Lung (tissue), 12 donors: ENCODE results near the gene FHDC1. TPM values are rescaled to one million over a fixed set of nuclear protein-coding genes. Genes with fewer than 3 reads are reported as not detected.

ENCODE experiments used
- ATAC-seq: fragments of 200-7000 bp; cut with Tn5 transposase; one replicate; pipeline ENCODE4 v1.9.1; 2020; ENCODE audit warnings: moderate number of reproducible peaks; ENCODE audit not compliant: insufficient read depth, low FRiP score
- DNase-seq, 3 donors: peaks; one replicate each; pipeline ENCODE4 v3.0.0-alpha.2; 2013 to 2017
- H3K27ac ChIP-seq, 2 donors: one replicate each; pipeline ENCODE4 v1.5.1; 2013; ENCODE audit warnings: mild to moderate bottlenecking in 2 of 2, moderate library complexity in 2 of 2, control low read depth in 1 of 2, inconsistent platforms in 1 of 2, low read depth in 1 of 2, low read length in 1 of 2
- H3K27me3 ChIP-seq, 3 donors: one replicate each; pipeline ENCODE4 v1.5.1; 2013; ENCODE audit warnings: low read length in 2 of 3; ENCODE audit not compliant: control insufficient read depth in 3 of 3, insufficient read depth in 3 of 3
- H3K36me3 ChIP-seq, 4 donors: one replicate each; pipeline ENCODE4 v1.5.1; 2013; ENCODE audit warnings: low read length in 4 of 4, mild to moderate bottlenecking in 1 of 4, moderate library complexity in 1 of 4; ENCODE audit not compliant: control insufficient read depth in 4 of 4, insufficient read depth in 4 of 4
- H3K4me1 ChIP-seq, 5 donors: one replicate each; pipeline ENCODE4 v1.5.1; 2013; ENCODE audit warnings: low read length in 5 of 5, mild to moderate bottlenecking in 2 of 5, moderate library complexity in 1 of 5; ENCODE audit not compliant: control insufficient read depth in 5 of 5, insufficient read depth in 5 of 5
- H3K4me3 ChIP-seq: one replicate; pipeline ENCODE4 v1.5.1; 2013; ENCODE audit warnings: mild to moderate bottlenecking, control low read depth, moderate library complexity
- H3K9ac ChIP-seq, 2 donors: one replicate each; pipeline ENCODE4 v1.5.1; 2013; ENCODE audit warnings: low read length in 2 of 2, control low read depth in 1 of 2; ENCODE audit not compliant: insufficient read depth in 1 of 2
- H3K9me3 ChIP-seq, 4 donors: one replicate each; pipeline ENCODE4 v1.5.1; 2013; ENCODE audit warnings: low read length in 3 of 4, mild to moderate bottlenecking in 1 of 4, moderate library complexity in 1 of 4; ENCODE audit not compliant: control insufficient read depth in 4 of 4, insufficient read depth in 3 of 4
- CTCF ChIP-seq: IDR thresholded peaks from 2 replicates; pipeline ENCODE4 v1.5.1; 2012; ENCODE audit warnings: mild to moderate bottlenecking; ENCODE audit errors: control extremely low read depth, extremely low read depth
- WGBS, 2 donors: extraction: QIAGEN DNeasy Blood & Tissue Kit; methylation state at CpG; one replicate each; pipeline ENCODE4 v1.1.7; 2013; 5-methylcytosine and 5-hydroxymethylcytosine counted together
- polyA plus RNA-seq, 2 donors: library from polyadenylated mRNA; stranded (reverse); fragments of 200-250 nt; gene quantifications; one replicate each; pipeline ENCODE4 v1.2.1, GENCODE V29; 2013
- total RNA-seq, 2 donors: library from RNA; depleted of rRNA in 1 of 2; stranded (reverse); fragments of >200 nt in 1 of 2; gene quantifications; one replicate each; pipeline ENCODE4 v1.2.1, GENCODE V29; 2014 to 2021
- donor health status: control.
- donor health status: control.
- donor health status: Bipolar disorder and iron deficiency.
- donor health status: healthy.
- donor health status: DM: yes; HTN: yes; CAD: no.

The FHDC1 gene
- total and polyA plus RNA-seq, 4 donors = 4.3 to 27.2 (median 17.3) TPM

- Histone ChIP-seq H3K27ac (no peak overlapping the region), H3K9me3 (no peaks in the 10 kb centered on the region), H3K4me1 (peaks cover 0 to 19% (median 4%) of the 10 kb centered on the region in 5 donors), H3K9ac (no peak overlapping the region), H3K4me3 (no peak overlapping the region), H3K36me3 (peaks cover 0 to 7% (median 2%) of the 10 kb centered on the region in 4 donors), H3K27me3 (peaks cover 0 to 3% (median 0%) of the 10 kb centered on the region in 3 donors)
- WGBS, 2 donors = 95 to 98% methylated on average over 2 of the region's 2 CpGs
- no peak for ATAC-seq
- no peak for TF ChIP-seq CTCF
- no peak for DNase-seq
Measured at GRCh38 chr4:152939621-152940020, 3.5 kb downstream of the FHDC1 start.

- ATAC-seq (no peak), DNase-seq (no peak)
- H3K27ac ChIP-seq = no peak overlapping the region
- TF ChIP-seq CTCF = no peak
- no peak overlapping the region for H3K9ac ChIP-seq
- H3K4me1 ChIP-seq = peaks cover 0 to 15% (median 4%) of the 10 kb centered on the region in 5 donors
- WGBS, 2 donors = 88% methylated on average over 2 of the region's 2 CpGs
- H3K36me3 ChIP-seq = peaks cover 0 to 7% (median 2%) of the 10 kb centered on the region in 4 donors
- no peak overlapping the region for H3K4me3 ChIP-seq
- H3K9me3 ChIP-seq = no peaks in the 10 kb centered on the region
- peaks cover 0 to 3% (median 0%) of the 10 kb centered on the region in 3 donors for H3K27me3 ChIP-seq
Measured at GRCh38 chr4:152940461-152940860, 4.3 kb downstream of the FHDC1 start.

- Histone ChIP-seq H3K4me1 (peaks cover 0 to 14% (median 4%) of the 10 kb centered on the region in 5 donors), H3K4me3 (no peak overlapping the region), H3K27me3 (no peaks in the 10 kb centered on the region), H3K36me3 (peaks cover 0 to 7% (median 2%) of the 10 kb centered on the region in 4 donors), H3K9me3 (no peaks in the 10 kb centered on the region), H3K27ac (no peak overlapping the region), H3K9ac (no peak overlapping the region)
- ATAC-seq (no peak), DNase-seq (no peak)
- no peak for TF ChIP-seq CTCF
- 79 to 81% methylated on average over 1 of the region's 1 CpG for WGBS, 2 donors
Measured at GRCh38 chr4:152941411-152941810, 5.3 kb downstream of the FHDC1 start.

- ATAC-seq = no peak
Measured at GRCh38 chr4:152942346-152942745, 6.2 kb downstream of the FHDC1 start.

More at GRCh38 chr4:152942346-152942745, 6.2 kb downstream of the FHDC1 start:
- Histone ChIP-seq H3K4me1 (peaks cover 0 to 12% (median 0%) of the 10 kb centered on the region in 5 donors), H3K4me3 (no peak overlapping the region), H3K27ac (no peak overlapping the region), H3K9me3 (no peaks in the 10 kb centered on the region), H3K27me3 (no peaks in the 10 kb centered on the region), H3K36me3 (peaks cover 0 to 7% (median 2%) of the 10 kb centered on the region in 4 donors), H3K9ac (no peak overlapping the region)
- no peak for DNase-seq
- WGBS, 2 donors = 84 to 94% methylated on average over 2 of the region's 2 CpGs
- no peak for TF ChIP-seq CTCF
